Neutrophil (primary cell): ENCODE results near the gene BSND.
A peak's percentile ranks its signal among the peaks of the same experiment; 100 is the strongest.

Experiments
- H3K27ac ChIP-seq: fragments of 200-600 bp; sonication (generic); 2 replicates; pipeline ENCODE4 v1.5.1; 2016; ENCODE audit warnings: mild to moderate bottlenecking, moderate library complexity
- H3K27me3 ChIP-seq: fragments of 200-600 bp; sonication (generic); 2 replicates; pipeline ENCODE4 v1.6.0; 2016; ENCODE audit warnings: mild to moderate bottlenecking
- H3K36me3 ChIP-seq: fragments of 200-600 bp; sonication (generic); 2 replicates; pipeline ENCODE4 v1.5.1; 2017
- H3K4me1 ChIP-seq, 2 experiments: fragments of 200-600 bp in 1 of 2; sonication (generic) in 1 of 2; 1 replicate in 1 of 2; 2 replicates in 1 of 2; pipeline versions ENCODE4 v1.5.1 to v1.6.1; 2013 to 2016; ENCODE audit warnings: low read depth in 1 of 2, low read length in 1 of 2, mild to moderate bottlenecking in 1 of 2, moderate library complexity in 1 of 2; ENCODE audit not compliant: control insufficient read depth in 1 of 2, insufficient read depth in 1 of 2
- H3K4me3 ChIP-seq, 2 experiments: fragments of 200-600 bp in 1 of 2; sonication (generic) in 1 of 2; 1 replicate in 1 of 2; 2 replicates in 1 of 2; pipeline ENCODE4 v1.5.1; 2013 to 2016; ENCODE audit warnings: low read depth in 1 of 2, low read length in 1 of 2, mild to moderate bottlenecking in 1 of 2, moderate library complexity in 1 of 2
- H3K9me3 ChIP-seq: fragments of 200-600 bp; sonication (generic); 2 replicates; pipeline ENCODE4 v1.5.1; 2016
- TF ChIP-seq, protein P1 (sequence below): fragments of 200-600 bp; sonication (generic); IDR thresholded peaks from 2 replicates; pipeline ENCODE4 v1.5.1; 2016; ENCODE audit warnings: antibody characterized with exemption

Gene BSND

DNA sequence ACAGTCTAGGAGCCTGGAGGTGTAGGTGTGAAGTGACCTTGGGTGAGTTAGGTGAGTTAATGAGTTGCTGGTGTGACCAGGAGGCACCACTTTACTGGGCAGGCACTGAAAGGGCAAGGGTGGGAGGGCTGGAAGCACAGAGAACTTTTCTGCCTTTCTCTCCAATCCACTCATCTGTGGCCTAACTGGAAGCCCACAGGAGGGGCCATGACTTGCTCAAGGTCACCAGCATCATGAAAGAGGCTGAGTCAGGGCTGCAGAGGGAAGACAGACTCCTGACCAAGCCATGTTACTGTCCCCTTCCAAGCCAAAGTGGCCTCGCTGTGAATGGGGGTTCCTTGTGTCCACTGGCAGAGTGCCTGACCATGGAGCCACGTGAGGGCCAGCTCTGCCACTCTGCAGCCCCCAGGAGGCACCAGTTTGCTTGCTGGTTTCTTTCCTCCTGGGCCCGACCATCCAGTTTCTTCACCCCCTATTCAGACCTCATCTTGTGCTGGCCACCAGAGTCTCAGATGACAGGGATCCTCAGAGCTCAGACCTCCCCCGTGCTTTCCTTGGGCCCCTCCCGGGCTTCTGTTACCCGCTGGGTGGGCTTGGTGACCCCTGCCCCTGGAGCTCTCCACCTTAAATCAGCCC lies 4.3 kb upstream of the BSND start:
- H3K4me1 ChIP-seq, result peaks cover 13 to 16% of the 10 kb centered on the region in 2 experiments
- no peak overlapping the region for H3K4me3 ChIP-seq
- no peaks in the 10 kb centered on the region for H3K36me3 ChIP-seq
- TF ChIP-seq, protein P1, sequence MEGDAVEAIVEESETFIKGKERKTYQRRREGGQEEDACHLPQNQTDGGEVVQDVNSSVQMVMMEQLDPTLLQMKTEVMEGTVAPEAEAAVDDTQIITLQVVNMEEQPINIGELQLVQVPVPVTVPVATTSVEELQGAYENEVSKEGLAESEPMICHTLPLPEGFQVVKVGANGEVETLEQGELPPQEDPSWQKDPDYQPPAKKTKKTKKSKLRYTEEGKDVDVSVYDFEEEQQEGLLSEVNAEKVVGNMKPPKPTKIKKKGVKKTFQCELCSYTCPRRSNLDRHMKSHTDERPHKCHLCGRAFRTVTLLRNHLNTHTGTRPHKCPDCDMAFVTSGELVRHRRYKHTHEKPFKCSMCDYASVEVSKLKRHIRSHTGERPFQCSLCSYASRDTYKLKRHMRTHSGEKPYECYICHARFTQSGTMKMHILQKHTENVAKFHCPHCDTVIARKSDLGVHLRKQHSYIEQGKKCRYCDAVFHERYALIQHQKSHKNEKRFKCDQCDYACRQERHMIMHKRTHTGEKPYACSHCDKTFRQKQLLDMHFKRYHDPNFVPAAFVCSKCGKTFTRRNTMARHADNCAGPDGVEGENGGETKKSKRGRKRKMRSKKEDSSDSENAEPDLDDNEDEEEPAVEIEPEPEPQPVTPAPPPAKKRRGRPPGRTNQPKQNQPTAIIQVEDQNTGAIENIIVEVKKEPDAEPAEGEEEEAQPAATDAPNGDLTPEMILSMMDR, result no peak
- no peak overlapping the region for H3K27ac ChIP-seq
- H3K9me3 ChIP-seq, result no peaks in the 10 kb centered on the region
- H3K27me3 ChIP-seq, result peaks cover 55% of the 10 kb centered on the region

DNA sequence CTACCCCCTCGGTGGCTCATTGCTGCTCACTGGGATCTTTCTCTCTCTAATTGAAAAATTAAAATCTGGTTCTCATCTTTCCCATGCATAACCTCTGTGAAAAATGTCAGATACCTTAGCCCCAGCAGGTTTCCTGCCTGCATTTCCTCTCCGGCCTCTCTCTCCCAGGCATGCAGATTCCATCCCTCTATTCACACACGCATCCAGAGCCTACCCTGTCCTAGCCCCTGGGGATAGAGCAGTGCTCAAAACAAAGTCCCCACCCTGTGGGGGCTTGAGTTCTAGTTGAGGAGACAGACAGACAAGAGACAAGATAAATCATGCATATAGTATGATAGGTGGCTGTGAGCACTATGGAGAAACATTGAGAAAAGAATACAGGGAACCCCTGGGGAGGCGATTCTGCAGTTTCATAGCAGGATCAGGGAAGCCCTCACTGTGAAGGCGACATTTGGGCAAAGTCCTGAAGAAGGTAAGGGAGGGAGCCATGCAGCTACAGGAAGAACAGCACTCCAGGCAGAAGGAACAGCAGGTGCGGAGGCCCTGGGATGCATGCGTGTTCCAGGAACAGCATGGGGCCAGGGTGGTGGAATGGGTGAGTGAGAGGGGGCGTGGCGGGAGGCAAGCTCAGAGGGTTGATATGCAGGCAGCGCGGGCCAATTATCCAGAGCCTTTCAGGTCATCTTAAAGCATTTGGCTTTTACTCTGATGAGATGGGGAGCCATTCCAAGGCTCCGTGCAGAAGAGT lies 3.5 kb upstream of the BSND start:
- Histone ChIP-seq H3K4me1 (peaks cover 13 to 16% of the 10 kb centered on the region in 2 experiments), H3K36me3 (no peaks in the 10 kb centered on the region), H3K9me3 (no peaks in the 10 kb centered on the region), H3K27ac (no peak overlapping the region), H3K27me3 (peaks cover 63% of the 10 kb centered on the region), H3K4me3 (no peak overlapping the region)
- TF ChIP-seq, protein P1, result no peak

DNA sequence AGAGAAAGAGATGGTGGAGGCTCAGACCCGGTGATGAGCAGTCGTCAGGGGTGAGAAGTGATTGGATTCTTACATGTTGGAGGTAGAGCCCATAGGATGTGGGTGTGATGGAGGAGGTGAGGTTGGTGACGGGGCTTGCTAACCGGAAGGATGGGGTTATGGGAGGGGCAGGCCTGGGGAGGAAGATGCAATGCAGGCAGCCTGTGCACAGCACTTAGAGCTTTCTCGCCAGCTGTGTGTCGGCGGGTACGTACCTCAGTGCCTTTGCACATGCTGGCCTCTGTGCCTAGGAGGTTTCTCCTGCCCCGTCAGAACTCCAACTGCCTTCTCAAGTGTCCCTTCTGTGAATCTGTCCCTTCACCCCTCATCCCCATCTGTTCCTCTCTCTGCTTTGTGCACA lies 2.9 kb upstream of the BSND start:
- no peaks in the 10 kb centered on the region for H3K9me3 ChIP-seq
- H3K27me3 ChIP-seq, result peaks cover 69% of the 10 kb centered on the region
- no peaks in the 10 kb centered on the region for H3K36me3 ChIP-seq
- peak overlapping the region in 1 of 2 experiments; percentile 21 for H3K4me3 ChIP-seq
- no peak overlapping the region for H3K27ac ChIP-seq
- H3K4me1 ChIP-seq, result peaks cover 13 to 16% of the 10 kb centered on the region in 2 experiments
- TF ChIP-seq, protein P1, result no peak

DNA sequence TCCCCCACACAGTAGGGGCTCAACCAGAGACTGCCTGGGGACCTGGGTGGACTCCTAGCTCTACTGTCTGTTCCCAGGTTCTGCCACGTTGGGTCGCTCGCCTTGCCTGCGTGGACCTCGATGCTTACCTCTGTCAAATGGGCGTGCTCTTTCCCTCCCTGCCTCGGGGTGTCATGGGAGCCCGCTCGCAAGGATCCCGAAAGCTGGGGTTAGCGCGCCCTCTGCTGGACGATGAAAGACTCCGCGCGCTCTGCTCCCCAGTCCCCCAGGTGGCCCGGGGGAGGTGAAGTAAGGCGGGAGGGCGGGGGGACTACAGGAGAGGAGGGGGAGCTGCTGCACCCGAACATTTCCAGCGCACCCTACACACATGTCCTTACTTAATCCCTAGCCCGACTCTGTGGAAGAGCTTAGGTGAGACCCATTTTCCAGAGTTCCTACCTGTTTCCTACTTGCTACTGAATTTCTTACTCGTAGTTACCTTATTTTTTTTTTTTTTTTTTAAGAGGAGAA lies 2.3 kb upstream of the BSND start:
- TF ChIP-seq, protein P1, result peak; percentile 86
- H3K36me3 ChIP-seq, result no peaks in the 10 kb centered on the region
- peaks cover 75% of the 10 kb centered on the region for H3K27me3 ChIP-seq
- peak overlapping the region in 1 of 2 experiments; percentile 21 for H3K4me3 ChIP-seq
- no peaks in the 10 kb centered on the region for H3K9me3 ChIP-seq
- H3K4me1 ChIP-seq, result peaks cover 13 to 16% of the 10 kb centered on the region in 2 experiments
- H3K27ac ChIP-seq, result no peak overlapping the region

DNA sequence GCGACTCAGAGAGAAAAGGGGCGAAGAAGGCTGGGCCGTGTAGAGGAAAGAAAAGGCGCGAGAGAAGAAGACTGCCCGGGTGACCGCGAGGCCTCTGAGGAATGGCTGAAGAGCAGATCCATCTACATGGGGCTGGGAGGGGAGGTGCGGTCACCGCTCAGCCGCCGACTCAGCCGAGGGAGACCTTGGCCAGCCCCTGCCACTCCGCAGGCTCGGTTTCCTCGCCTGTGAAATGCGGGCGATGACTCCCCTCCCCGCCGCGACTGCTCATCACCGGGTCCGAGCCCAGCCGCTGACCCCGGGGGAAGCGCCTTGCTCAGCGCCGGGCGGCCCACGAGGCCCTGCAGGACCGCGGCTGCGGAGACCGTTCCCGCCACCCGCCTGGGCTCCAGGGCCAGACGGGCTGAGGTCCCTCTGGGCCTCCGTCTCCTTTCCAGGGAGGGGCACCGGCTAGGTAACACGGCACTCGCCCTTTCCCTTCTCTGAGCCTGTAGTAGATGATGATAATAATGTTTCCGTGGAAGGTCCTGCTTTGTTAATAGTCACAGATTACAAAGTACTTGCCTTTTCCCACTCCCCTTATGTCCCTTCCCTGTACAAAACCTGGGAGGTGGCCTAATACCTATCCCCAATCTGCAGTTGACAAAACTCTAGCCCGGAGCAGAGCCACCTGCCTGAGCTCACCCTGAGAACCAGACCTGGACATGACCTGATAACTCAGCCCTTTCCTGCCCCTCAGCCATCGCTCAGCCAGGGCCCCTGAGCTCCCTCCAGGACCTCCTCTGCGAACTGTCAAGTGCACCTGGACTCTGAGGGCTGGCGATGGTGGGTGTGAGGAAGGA lies 1.6 kb upstream of the BSND start:
- Histone ChIP-seq H3K27me3 (peaks cover 78% of the 10 kb centered on the region), H3K9me3 (no peaks in the 10 kb centered on the region), H3K4me3 (no peak overlapping the region), H3K27ac (no peak overlapping the region), H3K36me3 (no peaks in the 10 kb centered on the region), H3K4me1 (peaks cover 13 to 16% of the 10 kb centered on the region in 2 experiments)
- TF ChIP-seq, protein P1, result no peak
